ENCODE data around the gene SP1.
"Not testable (repeated sequence)": the region's sequence is repeated elsewhere in the genome, so short reads cannot be mapped to it uniquely, and the experiment has no call there.

Gene SP1

GRCh38 chr12:53414756-53415417 lies 34.9 kb downstream of the SP1 start:
- no peak for DNase-seq

- peak; percentile 34 for DNase-seq
Measured at GRCh38 chr12:53415752-53416389, 35.9 kb downstream of the SP1 start.

- DNase-seq = not testable (repeated sequence)
Measured at GRCh38 chr12:53417291-53417816, 37.4 kb downstream of the SP1 start.

GRCh38 chr12:53418221-53418620 lies 38.2 kb downstream of the SP1 start:
- no peak for DNase-seq

GRCh38 chr12:53419756-53420155 lies 39.8 kb downstream of the SP1 start:
- DNase-seq = no peak

- DNase-seq = not testable (repeated sequence)
Measured at GRCh38 chr12:53422247-53422646, 42.3 kb downstream of the SP1 start.

- no peak for DNase-seq
Measured at GRCh38 chr12:53423597-53423996, 43.6 kb downstream of the SP1 start, which contains the start of gene AMHR2. Gene AMHR2 (plus strand): TSS chr12:53423855. CDS start chr12:53423935, 80 bp downstream.

GRCh38 chr12:53424626-53425514 lies 44.9 kb downstream of the SP1 start:
- DNase-seq = no peak

- DNase-seq = no peak
Measured at GRCh38 chr12:53425515-53426150, 45.7 kb downstream of the SP1 start.

GRCh38 chr12:53427905-53428594 lies 48.1 kb downstream of the SP1 start:
- peak; percentile 89 for DNase-seq

GRCh38 chr12:53428741-53429140 lies 48.8 kb downstream of the SP1 start:
- DNase-seq = no peak

- DNase-seq = no peak
Measured at GRCh38 chr12:53430116-53430515, 50.1 kb downstream of the SP1 start.

GRCh38 chr12:53431187-53431586 lies 51.2 kb downstream of the SP1 start:
- DNase-seq = peak; percentile 38

GRCh38 chr12:53435326-53435725 lies 55.4 kb downstream of the SP1 start:
- not testable (repeated sequence) for DNase-seq

- DNase-seq = not testable (repeated sequence)
Measured at GRCh38 chr12:53439582-53439981, 59.6 kb downstream of the SP1 start.

GRCh38 chr12:53441040-53441833 lies 61.3 kb downstream of the SP1 start, which contains the start of gene PRR13:
Gene PRR13 (plus strand): TSS chr12:53441734. CDS start chr12:53442715, 981 bp downstream.
- peak; percentile 100 for DNase-seq

- DNase-seq = no peak
Measured at GRCh38 chr12:53443955-53444354, 64.0 kb downstream of the SP1 start.

- not testable (repeated sequence) for DNase-seq
Measured at GRCh38 chr12:53444593-53445325, 64.8 kb downstream of the SP1 start.

- no peak for DNase-seq
Measured at GRCh38 chr12:53450936-53451335, 71.0 kb downstream of the SP1 start.

- peak; percentile 100 for DNase-seq
Measured at GRCh38 chr12:53451661-53452158, 71.7 kb downstream of the SP1 start, which contains the start of gene PCBP2. Gene PCBP2 (plus strand): TSS chr12:53452102. CDS start chr12:53454801, 2,699 bp downstream.

Data from fibroblast of skin of right biceps (primary cell).